PC-9 (cell line): Measurements from ENCODE around the gene MB21D2. TPM values are rescaled to one million over a fixed set of nuclear protein-coding genes. Genes with fewer than 3 reads are reported as not detected.

Experiments used
- BruUV-seq: library from RNA; stranded (reverse); fragments of 400-500 nt; replicated peaks from 2 replicates; lab custom pipeline; 2021; lab: Mats Ljungman, UMichigan
- CTCF ChIA-PET: fragments of 300-600 bp; sonication (Branson Sonifier 250); formaldehyde crosslinking; loops from one replicate; lab custom pipeline; 2022; ENCODE audit warnings: antibody characterized with exemption; lab: Charles Lee
- POLR2A ChIA-PET: fragments of 300-600 bp; sonication (Branson Sonifier 250); formaldehyde crosslinking; loops from one replicate; lab custom pipeline; 2022; ENCODE audit warnings: antibody characterized with exemption; ENCODE audit not compliant: unreplicated experiment; lab: Charles Lee
- DNase-seq, 2 experiments: peaks; one replicate each; pipeline versions ENCODE4 v3.0.0 to v3.0.0-alpha.2; 2015 to 2022; ENCODE audit warnings: mixed read lengths in 1 of 2
- H2AFZ ChIP-seq: fragments of 200-600 bp; sonication (generic); 2 replicates; pipeline ENCODE4 v1.8.1; 2017; ENCODE audit warnings: antibody characterized with exemption
- H3F3A ChIP-seq: fragments of 200-600 bp; sonication (generic); 2 replicates; pipeline ENCODE4 v1.8.1; 2017; ENCODE audit warnings: antibody characterized with exemption, mild to moderate bottlenecking, low read depth; ENCODE audit not compliant: insufficient read depth
- H3K27ac ChIP-seq: fragments of 200-600 bp; sonication (generic); 2 replicates; pipeline ENCODE4 v1.6.1; 2016; ENCODE audit warnings: mixed run types
- H3K27me3 ChIP-seq: fragments of 200-600 bp; sonication (generic); 2 replicates; pipeline ENCODE4 v1.6.1; 2016; ENCODE audit warnings: low read depth, mixed run types; ENCODE audit not compliant: insufficient read depth
- H3K36me3 ChIP-seq: fragments of 200-600 bp; sonication (generic); 2 replicates; pipeline ENCODE4 v1.6.1; 2016; ENCODE audit warnings: low read depth, mixed run types
- H3K4me1 ChIP-seq: fragments of 200-600 bp; sonication (generic); replicated peaks from 2 replicates; pipeline ENCODE4 v1.6.1; 2016; ENCODE audit warnings: mixed run types; ENCODE audit not compliant: insufficient read depth
- H3K4me2 ChIP-seq: fragments of 200-600 bp; sonication (generic); 2 replicates; pipeline ENCODE4 v1.6.1; 2017; ENCODE audit warnings: mixed run types
- H3K4me3 ChIP-seq: fragments of 200-600 bp; sonication (generic); 2 replicates; pipeline ENCODE4 v1.6.1; 2016; ENCODE audit warnings: mixed run types
- H3K79me2 ChIP-seq: fragments of 200-600 bp; sonication (generic); 2 replicates; pipeline ENCODE4 v1.6.1; 2017; ENCODE audit warnings: low read depth, mixed run types
- H3K9me2 ChIP-seq: fragments of 200-600 bp; sonication (generic); 2 replicates; pipeline ENCODE4 v1.8.1; 2017; ENCODE audit warnings: mild to moderate bottlenecking; ENCODE audit not compliant: insufficient read depth
- H3K9me3 ChIP-seq: fragments of 200-600 bp; sonication (generic); 2 replicates; pipeline ENCODE4 v1.8.1; 2016; ENCODE audit warnings: low read depth; ENCODE audit not compliant: insufficient read depth
- H4K20me1 ChIP-seq: fragments of 200-600 bp; sonication (generic); 2 replicates; pipeline ENCODE4 v1.8.1; 2017; ENCODE audit not compliant: insufficient read depth
- EZH2 ChIP-seq: fragments of 200-600 bp; sonication (generic); IDR thresholded peaks from 2 replicates; pipeline ENCODE4 v1.8.0; 2017; ENCODE audit warnings: antibody characterized with exemption, low read depth
- intact Hi-C: fragments of 100-400 bp; cut with micrococcal nuclease; formaldehyde crosslinking; loops from one replicate; pipeline ENCODE4 v1.10.0; 2022; ENCODE audit not compliant: unreplicated experiment
- total RNA-seq: library from RNA; stranded (reverse); gene quantifications from 2 replicates; pipeline ENCODE4 v1.2.3, GENCODE V29; 2021
- TF ChIP-seq, protein P1 (sequence below): fragments of 200-600 bp; sonication (generic); conservative IDR thresholded peaks from 2 replicates; pipeline ENCODE4 v1.6.1; 2017; ENCODE audit warnings: mixed run types, antibody characterized with exemption, mild to moderate bottlenecking, moderate library complexity

Gene MB21D2
- total RNA-seq, 1 experiment from 2014 or later, result 5.1 TPM

DNA sequence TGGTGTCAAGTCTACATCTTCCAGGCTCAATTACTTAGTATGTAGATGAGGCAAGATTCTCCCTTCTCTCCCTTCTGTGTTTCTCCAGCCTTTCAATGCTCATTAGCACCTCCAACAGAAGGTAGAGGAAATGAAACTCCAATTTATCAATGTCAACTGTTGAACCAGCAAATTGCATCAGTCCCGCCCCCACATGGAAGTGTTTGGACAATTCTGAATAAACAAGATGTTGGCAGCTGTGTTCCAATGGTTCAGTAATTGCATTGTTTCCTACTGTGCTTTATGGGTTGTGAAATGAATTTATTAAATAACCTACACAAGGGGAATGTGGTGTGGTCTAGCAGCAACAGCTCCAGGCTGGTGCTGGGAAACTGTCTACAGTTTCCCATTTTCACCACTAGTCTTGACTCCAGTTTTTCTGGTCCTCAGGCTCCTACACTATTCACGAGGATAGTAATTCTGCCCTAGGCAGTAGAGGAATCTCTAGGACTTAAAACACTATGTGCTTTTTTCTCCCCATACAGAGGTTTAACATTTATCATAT, 91.9 kb downstream of the MB21D2 start:
- no peaks in the 10 kb centered on the region for H3K4me1 ChIP-seq
- no peak overlapping the region for H3K27ac ChIP-seq
- H3K4me3 ChIP-seq, result no peak overlapping the region
- H3K27me3 ChIP-seq, result no peaks in the 10 kb centered on the region
- intact Hi-C loops, result no loop called here
- H3K79me2 ChIP-seq, result no peaks in the 10 kb centered on the region; the same call in 1 of the 2 replicates
- peaks cover 5% of the 10 kb centered on the region; the same call in 1 of the 2 replicates for H4K20me1 ChIP-seq
- POLR2A ChIA-PET, result no interaction called here
- no peak overlapping the region for H2AFZ ChIP-seq
- no peak overlapping the region for H3K4me2 ChIP-seq
- peak in 1 of 2 experiments; percentile 75 for DNase-seq
- no TSS peak for BruUV-seq
- CTCF ChIA-PET, result interaction anchor here (0.8 kb wide), 1 partner anchor 8 kb away, joined by 3 read pairs; no protein-coding TSS in a partner anchor
- no peaks in the 10 kb centered on the region for H3K36me3 ChIP-seq
- H3F3A ChIP-seq, result no peaks in the 10 kb centered on the region
- TF ChIP-seq, protein P1, sequence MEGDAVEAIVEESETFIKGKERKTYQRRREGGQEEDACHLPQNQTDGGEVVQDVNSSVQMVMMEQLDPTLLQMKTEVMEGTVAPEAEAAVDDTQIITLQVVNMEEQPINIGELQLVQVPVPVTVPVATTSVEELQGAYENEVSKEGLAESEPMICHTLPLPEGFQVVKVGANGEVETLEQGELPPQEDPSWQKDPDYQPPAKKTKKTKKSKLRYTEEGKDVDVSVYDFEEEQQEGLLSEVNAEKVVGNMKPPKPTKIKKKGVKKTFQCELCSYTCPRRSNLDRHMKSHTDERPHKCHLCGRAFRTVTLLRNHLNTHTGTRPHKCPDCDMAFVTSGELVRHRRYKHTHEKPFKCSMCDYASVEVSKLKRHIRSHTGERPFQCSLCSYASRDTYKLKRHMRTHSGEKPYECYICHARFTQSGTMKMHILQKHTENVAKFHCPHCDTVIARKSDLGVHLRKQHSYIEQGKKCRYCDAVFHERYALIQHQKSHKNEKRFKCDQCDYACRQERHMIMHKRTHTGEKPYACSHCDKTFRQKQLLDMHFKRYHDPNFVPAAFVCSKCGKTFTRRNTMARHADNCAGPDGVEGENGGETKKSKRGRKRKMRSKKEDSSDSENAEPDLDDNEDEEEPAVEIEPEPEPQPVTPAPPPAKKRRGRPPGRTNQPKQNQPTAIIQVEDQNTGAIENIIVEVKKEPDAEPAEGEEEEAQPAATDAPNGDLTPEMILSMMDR, result peak; percentile 40; the same call in 1 of the 2 replicates
- no peak for TF ChIP-seq EZH2
- H3K9me2 ChIP-seq, result no peaks in the 10 kb centered on the region
- H3K9me3 ChIP-seq, result no peaks in the 10 kb centered on the region

DNA sequence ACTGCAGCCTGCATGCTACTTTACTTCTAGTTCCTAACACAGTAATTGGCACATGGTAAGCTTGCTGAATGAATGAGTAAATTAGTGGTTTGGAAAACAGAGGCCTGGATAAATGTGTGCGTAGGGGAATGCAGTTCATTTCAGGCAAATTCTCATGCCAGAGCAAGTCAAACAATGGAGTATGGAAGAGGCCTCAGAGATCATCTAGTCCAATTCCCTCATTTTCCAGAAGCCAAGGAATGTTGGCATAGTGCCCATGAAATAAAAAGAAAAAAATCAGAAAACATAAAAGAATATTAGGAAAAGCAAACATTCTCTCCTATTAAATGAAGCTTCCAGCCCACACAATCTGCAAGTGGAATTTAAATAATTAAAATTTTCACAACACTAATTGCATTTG, 92.4 kb downstream of the MB21D2 start:
- H3K36me3 ChIP-seq, result no peaks in the 10 kb centered on the region
- H3K4me1 ChIP-seq, result no peaks in the 10 kb centered on the region
- intact Hi-C loops, result no loop called here
- H3K9me2 ChIP-seq, result no peaks in the 10 kb centered on the region
- TF ChIP-seq, protein P1, result no peak
- no peak for TF ChIP-seq EZH2
- H3F3A ChIP-seq, result no peaks in the 10 kb centered on the region
- H4K20me1 ChIP-seq, result peaks cover 5% of the 10 kb centered on the region; the same call in 1 of the 2 replicates
- no TSS peak for BruUV-seq
- ChIA-PET CTCF (interaction anchor here (0.8 kb wide), 1 partner anchor 8 kb away, joined by 3 read pairs; no protein-coding TSS in a partner anchor), POLR2A (no interaction called here)
- no peak overlapping the region for H3K4me3 ChIP-seq
- no peaks in the 10 kb centered on the region for H3K27me3 ChIP-seq
- H3K4me2 ChIP-seq, result no peak overlapping the region
- no peaks in the 10 kb centered on the region for H3K9me3 ChIP-seq
- no peak overlapping the region for H2AFZ ChIP-seq
- H3K27ac ChIP-seq, result no peak overlapping the region
- DNase-seq, result peak in 1 of 2 experiments; percentile 30
- H3K79me2 ChIP-seq, result no peaks in the 10 kb centered on the region; the same call in 1 of the 2 replicates

DNA sequence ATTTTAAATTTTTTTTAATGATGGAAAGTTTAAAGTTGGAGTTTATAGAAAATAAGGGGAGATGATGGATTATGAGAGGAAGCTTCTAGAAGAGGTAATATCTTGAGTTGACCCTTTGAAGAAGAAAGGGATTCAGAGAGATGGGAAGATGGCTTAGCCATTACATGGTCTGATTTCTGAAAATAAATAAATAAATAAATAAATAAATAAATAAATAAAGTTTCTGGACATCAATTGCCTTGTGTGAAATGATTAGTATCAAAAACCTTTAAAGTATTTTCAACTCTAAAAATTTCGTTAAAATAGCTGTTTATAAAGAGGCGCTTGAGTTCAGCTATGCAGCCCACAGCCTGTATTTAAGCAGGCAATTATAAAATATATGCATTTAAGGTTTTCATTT, 93.3 kb downstream of the MB21D2 start:
- no TSS peak for BruUV-seq
- CTCF ChIA-PET, result no interaction called here

More for the DNA sequence above, 93.3 kb downstream of the MB21D2 start:
- H3K9me3 ChIP-seq, result no peaks in the 10 kb centered on the region
- no peaks in the 10 kb centered on the region; the same call in 1 of the 2 replicates for H3K79me2 ChIP-seq
- no peak overlapping the region for H3K4me3 ChIP-seq
- H3K4me2 ChIP-seq, result no peak overlapping the region
- no peak overlapping the region for H2AFZ ChIP-seq
- DNase-seq, result peak in 1 of 2 experiments; percentile 5
- H3F3A ChIP-seq, result peaks cover 6% of the 10 kb centered on the region; the same call in 1 of the 2 replicates
- intact Hi-C loops, result no loop called here
- POLR2A ChIA-PET, result no interaction called here
- no peaks in the 10 kb centered on the region for H3K9me2 ChIP-seq
- no peaks in the 10 kb centered on the region for H3K36me3 ChIP-seq
- H3K27ac ChIP-seq, result no peak overlapping the region
- TF ChIP-seq, protein P1, result no peak
- H3K27me3 ChIP-seq, result no peaks in the 10 kb centered on the region
- H4K20me1 ChIP-seq, result peaks cover 13% of the 10 kb centered on the region
- peaks cover 5% of the 10 kb centered on the region for H3K4me1 ChIP-seq
